ENCODE measurements around the gene ESYT3.

- no peak for TF ChIP-seq CEBPB (IDR thresholded peaks at IDR 0.05)
- TF ChIP-seq CREB1 (IDR thresholded peaks at IDR 0.05; ENCODE audit: low read depth): no peak
- TF ChIP-seq ZBTB7A (IDR thresholded peaks at IDR 0.05; ENCODE audit: low read depth): no peak
- TF ChIP-seq NFIC (IDR thresholded peaks at IDR 0.05): no peak
- TF ChIP-seq MAX (IDR thresholded peaks at IDR 0.05): no peak
These were observed 40.3 kb upstream of the ESYT3 start for GRCh38 chr3:138394156-138394555.

Data from Ishikawa (cell line).